ENCODE measurements around the gene KLHL26. TPM values are rescaled to one million over a fixed set of nuclear protein-coding genes. Genes with fewer than 3 reads are reported as not detected.

The KLHL26 gene
- polyA plus RNA-seq, 2 of the 4 experiments (the other 2 are of a cell fraction) = 1.1 to 2.0 TPM

DNA sequence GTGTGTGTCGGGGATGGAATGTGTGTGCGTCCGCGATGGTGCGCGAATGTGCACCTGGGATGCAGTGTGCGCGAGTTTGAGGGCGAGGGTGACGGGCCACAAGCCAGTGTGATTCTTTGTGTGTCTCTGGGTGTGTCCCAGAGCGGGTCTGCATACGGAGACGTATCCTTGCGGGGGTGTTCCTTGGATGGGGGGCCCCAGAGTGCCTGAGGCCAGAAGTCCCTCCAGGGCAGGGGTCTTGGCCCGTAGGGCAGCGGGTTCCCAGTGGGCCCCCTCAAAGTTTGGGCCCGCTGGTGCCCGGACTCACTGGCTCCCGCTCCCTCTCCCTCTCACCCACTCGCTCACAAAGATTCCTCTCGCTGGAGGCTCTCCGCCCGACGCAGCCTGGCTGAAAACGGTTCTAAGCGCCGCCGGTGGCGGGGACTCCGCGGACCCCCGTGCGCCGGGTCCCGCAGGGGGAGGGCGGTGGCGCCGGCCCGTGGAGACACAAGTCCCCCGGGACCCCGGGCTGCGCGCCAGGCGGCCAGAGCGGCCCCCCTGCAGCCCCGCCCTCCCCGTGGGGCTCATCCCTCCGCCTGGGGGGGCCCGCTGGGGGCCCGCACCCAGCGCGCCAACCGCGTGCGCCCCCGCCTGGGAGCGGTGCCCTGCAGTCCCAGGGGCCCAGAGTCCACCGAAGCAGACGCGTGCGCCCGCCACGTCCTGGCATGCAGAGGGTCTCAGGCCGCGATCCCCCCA is 31.1 kb upstream of the KLHL26 start:
- CTCF ChIA-PET = no interaction called here
- H3K4me2 ChIP-seq = peak overlapping the region; percentile 89
- WGBS (ENCODE audit: missing lambda C conversion rate) = 63% methylated on average over 20 of the region's 65 CpGs
- peak overlapping the region in 1 of 2 experiments; percentile 73; a peak in 2 of 6 replicates for H3K27ac ChIP-seq
- FAIRE-seq (no peak), DNase-seq (ENCODE audit: low read depth in 1 of 2, low spot score in 1 of 2) (no peak), ATAC-seq (no peak)
- H3K4me1 ChIP-seq = peaks cover 15% of the 10 kb centered on the region; the same call in 2 of the 3 replicates
- TF ChIP-seq, protein P1, sequence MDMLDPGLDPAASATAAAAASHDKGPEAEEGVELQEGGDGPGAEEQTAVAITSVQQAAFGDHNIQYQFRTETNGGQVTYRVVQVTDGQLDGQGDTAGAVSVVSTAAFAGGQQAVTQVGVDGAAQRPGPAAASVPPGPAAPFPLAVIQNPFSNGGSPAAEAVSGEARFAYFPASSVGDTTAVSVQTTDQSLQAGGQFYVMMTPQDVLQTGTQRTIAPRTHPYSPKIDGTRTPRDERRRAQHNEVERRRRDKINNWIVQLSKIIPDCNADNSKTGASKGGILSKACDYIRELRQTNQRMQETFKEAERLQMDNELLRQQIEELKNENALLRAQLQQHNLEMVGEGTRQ (IDR thresholded peaks at IDR 0.05) = no peak
- TF ChIP-seq ZNF302 (CRISPR knock-in tag; IDR thresholded peaks at IDR 0.05) = no peak
- TF ChIP-seq KDM1A (IDR thresholded peaks at IDR 0.05; ENCODE audit: low read depth) = no peak
- TF ChIP-seq POLR2A (IDR thresholded peaks at IDR 0.05; ENCODE audit: low read length) = no peak
- TF ChIP-seq ZC3H11A (IDR thresholded peaks at IDR 0.05) = no peak
- no peak for TF ChIP-seq CHD4 (IDR thresholded peaks at IDR 0.05; ENCODE audit: borderline replicate concordance)
- no peak for TF ChIP-seq HOXB5 (CRISPR knock-in tag; IDR thresholded peaks at IDR 0.05)
- TF ChIP-seq, protein P2, sequence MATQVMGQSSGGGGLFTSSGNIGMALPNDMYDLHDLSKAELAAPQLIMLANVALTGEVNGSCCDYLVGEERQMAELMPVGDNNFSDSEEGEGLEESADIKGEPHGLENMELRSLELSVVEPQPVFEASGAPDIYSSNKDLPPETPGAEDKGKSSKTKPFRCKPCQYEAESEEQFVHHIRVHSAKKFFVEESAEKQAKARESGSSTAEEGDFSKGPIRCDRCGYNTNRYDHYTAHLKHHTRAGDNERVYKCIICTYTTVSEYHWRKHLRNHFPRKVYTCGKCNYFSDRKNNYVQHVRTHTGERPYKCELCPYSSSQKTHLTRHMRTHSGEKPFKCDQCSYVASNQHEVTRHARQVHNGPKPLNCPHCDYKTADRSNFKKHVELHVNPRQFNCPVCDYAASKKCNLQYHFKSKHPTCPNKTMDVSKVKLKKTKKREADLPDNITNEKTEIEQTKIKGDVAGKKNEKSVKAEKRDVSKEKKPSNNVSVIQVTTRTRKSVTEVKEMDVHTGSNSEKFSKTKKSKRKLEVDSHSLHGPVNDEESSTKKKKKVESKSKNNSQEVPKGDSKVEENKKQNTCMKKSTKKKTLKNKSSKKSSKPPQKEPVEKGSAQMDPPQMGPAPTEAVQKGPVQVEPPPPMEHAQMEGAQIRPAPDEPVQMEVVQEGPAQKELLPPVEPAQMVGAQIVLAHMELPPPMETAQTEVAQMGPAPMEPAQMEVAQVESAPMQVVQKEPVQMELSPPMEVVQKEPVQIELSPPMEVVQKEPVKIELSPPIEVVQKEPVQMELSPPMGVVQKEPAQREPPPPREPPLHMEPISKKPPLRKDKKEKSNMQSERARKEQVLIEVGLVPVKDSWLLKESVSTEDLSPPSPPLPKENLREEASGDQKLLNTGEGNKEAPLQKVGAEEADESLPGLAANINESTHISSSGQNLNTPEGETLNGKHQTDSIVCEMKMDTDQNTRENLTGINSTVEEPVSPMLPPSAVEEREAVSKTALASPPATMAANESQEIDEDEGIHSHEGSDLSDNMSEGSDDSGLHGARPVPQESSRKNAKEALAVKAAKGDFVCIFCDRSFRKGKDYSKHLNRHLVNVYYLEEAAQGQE (IDR thresholded peaks at IDR 0.05) = no peak
- no peak for TF ChIP-seq RFX5 (IDR thresholded peaks at IDR 0.05)
- TF ChIP-seq, protein P3, sequence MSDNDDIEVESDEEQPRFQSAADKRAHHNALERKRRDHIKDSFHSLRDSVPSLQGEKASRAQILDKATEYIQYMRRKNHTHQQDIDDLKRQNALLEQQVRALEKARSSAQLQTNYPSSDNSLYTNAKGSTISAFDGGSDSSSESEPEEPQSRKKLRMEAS (IDR thresholded peaks at IDR 0.05) = no peak
- no peak for TF ChIP-seq ESRRA (IDR thresholded peaks at IDR 0.05; ENCODE audit: borderline replicate concordance, low read length)
- no peak for TF ChIP-seq FOSL2 (IDR thresholded peaks at IDR 0.05)
- TF ChIP-seq FOSL2 (CRISPR knock-in tag; IDR thresholded peaks at IDR 0.05) = no peak
- TF ChIP-seq BHLHE40 (IDR thresholded peaks at IDR 0.05; ENCODE audit: low read depth, low read length) = no peak
- TF ChIP-seq HOXA7 (CRISPR knock-in tag; IDR thresholded peaks at IDR 0.05) = no peak
- no peak for TF ChIP-seq KDM5A (IDR thresholded peaks at IDR 0.05)
- H3K9me3 ChIP-seq = no peaks in the 10 kb centered on the region
- POLR2A ChIA-PET = no interaction called here
- H3K4me3 ChIP-seq = peak overlapping the region; percentile 39

DNA sequence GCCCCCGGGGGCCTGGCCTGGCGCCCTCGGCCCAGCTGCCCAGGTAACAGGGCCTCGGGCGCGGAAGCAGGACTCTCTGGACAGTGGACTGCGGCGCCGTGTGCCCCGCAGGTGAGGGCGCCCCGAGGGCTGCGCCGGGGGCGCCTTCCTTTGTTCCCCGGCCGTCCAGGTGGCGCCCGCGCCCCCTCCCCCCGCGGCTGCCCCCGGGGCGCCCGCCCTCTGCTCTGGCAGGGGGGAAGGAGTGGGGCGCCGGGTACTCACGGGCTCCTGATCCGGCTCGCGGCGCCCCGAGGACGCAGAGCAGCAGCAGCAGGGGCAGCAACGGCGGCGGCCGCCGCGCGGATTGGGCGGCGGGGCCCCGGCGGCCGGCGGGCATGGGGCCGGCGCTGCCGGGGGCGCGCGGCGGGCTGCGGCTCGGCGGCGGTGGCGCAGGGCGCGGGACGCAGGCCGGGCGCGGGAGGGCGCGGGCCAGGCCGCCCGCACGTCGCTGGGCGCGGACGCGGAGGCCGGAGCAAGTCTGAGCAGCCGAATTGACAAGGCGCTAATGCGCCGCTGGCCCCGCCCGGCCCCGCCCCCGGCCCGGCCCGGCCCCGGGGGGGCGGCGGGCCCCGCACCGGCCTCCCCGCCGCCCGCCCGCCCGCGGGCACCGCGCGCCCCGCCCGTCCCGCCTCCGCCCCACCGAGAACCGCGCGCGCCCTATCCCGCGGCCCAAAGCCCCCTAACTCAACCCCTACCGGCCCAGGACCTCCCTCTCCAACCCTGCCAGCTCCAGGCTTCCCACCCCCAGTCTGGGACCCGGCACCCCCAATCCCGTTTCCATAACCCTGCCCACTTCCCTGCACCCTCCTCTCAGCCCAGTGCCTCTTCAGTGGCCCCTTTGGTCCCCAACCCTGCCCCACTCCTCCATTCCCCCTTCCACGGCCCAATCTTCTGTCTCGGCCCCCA is 30.3 kb upstream of the KLHL26 start, which contains the start of gene CRLF1:
Gene CRLF1 (minus strand): TSS at position 519 of the 945 bp plus-strand sequence. CDS start 143 bp downstream, at position 376.
- 2% methylated on average over 9 of the region's 116 CpGs for WGBS (ENCODE audit: missing lambda C conversion rate)
- DNase-seq (ENCODE audit: low read depth in 1 of 2, low spot score in 1 of 2) (no peak), ATAC-seq (no peak), FAIRE-seq (no peak)
- H3K4me3 ChIP-seq = peak within 1 kb of the TSS; percentile 39
- CTCF ChIA-PET = interaction anchor here (1.1 to 2.5 kb wide), 3 partner anchors 12 to 156 kb away, joined by 3 to 6 read pairs (median 6); partner anchors contain the start of gene REX1BD
- H3K9me3 ChIP-seq = no peaks in the 10 kb centered on the region
- peaks cover 17% of the 10 kb centered on the region; the same call in 2 of the 3 replicates for H3K4me1 ChIP-seq
- peak within 1 kb of the TSS; percentile 15 to 79; a peak in 4 of 6 replicates for H3K27ac ChIP-seq
- POLR2A ChIA-PET = no interaction called here
- H3K4me2 ChIP-seq = peak within 1 kb of the TSS; percentile 89
- TF ChIP-seq, protein P4, sequence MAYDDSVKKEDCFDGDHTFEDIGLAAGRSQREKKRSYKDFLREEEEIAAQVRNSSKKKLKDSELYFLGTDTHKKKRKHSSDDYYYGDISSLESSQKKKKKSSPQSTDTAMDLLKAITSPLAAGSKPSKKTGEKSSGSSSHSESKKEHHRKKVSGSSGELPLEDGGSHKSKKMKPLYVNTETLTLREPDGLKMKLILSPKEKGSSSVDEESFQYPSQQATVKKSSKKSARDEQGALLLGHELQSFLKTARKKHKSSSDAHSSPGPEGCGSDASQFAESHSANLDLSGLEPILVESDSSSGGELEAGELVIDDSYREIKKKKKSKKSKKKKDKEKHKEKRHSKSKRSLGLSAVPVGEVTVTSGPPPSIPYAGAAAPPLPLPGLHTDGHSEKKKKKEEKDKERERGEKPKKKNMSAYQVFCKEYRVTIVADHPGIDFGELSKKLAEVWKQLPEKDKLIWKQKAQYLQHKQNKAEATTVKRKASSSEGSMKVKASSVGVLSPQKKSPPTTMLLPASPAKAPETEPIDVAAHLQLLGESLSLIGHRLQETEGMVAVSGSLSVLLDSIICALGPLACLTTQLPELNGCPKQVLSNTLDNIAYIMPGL (CRISPR knock-in tag; IDR thresholded peaks at IDR 0.05; ENCODE audit: borderline replicate concordance) = no peak
- TF ChIP-seq KDM1A (IDR thresholded peaks at IDR 0.05; ENCODE audit: low read depth) (no peak), JUNB (IDR thresholded peaks at IDR 0.05) (no peak), NFE2L2 (conservative IDR thresholded peaks at IDR 0.05; ENCODE audit: low read length) (no peak), EHF (CRISPR knock-in tag; IDR thresholded peaks at IDR 0.05) (no peak), RCOR1 (IDR thresholded peaks at IDR 0.05; ENCODE audit: low read depth, low read length) (no peak), HOXB13 (CRISPR knock-in tag; IDR thresholded peaks at IDR 0.05; ENCODE audit: low read depth) (no peak), RARB (CRISPR knock-in tag; IDR thresholded peaks at IDR 0.05) (no peak), FOSB (CRISPR knock-in tag; IDR thresholded peaks at IDR 0.05) (no peak)
- TF ChIP-seq, protein P5, sequence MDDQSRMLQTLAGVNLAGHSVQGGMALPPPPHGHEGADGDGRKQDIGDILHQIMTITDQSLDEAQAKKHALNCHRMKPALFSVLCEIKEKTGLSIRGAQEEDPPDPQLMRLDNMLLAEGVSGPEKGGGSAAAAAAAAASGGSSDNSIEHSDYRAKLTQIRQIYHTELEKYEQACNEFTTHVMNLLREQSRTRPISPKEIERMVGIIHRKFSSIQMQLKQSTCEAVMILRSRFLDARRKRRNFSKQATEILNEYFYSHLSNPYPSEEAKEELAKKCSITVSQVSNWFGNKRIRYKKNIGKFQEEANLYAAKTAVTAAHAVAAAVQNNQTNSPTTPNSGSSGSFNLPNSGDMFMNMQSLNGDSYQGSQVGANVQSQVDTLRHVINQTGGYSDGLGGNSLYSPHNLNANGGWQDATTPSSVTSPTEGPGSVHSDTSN (IDR thresholded peaks at IDR 0.05) = no peak
- TF ChIP-seq, protein P6, sequence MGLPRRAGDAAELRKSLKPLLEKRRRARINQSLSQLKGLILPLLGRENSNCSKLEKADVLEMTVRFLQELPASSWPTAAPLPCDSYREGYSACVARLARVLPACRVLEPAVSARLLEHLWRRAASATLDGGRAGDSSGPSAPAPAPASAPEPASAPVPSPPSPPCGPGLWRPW (IDR thresholded peaks at IDR 0.05) = no peak

All from A549 (cell line).